AG09309 (cell line): ENCODE results near the gene ATP2C2.

Source experiments
- DNase-seq: peaks from one replicate; pipeline ENCODE4 v3.0.0-alpha.2; 2010; ENCODE audit warnings: low read depth
- H3K4me3 ChIP-seq: 2 replicates; pipeline ENCODE4 v1.5.1; 2011; ENCODE audit warnings: mild to moderate bottlenecking, low read depth, low read length, moderate library complexity; ENCODE audit not compliant: control insufficient read depth
- TF ChIP-seq, protein P1 (sequence below): IDR thresholded peaks from 2 replicates; pipeline ENCODE4 v1.5.1; 2011; ENCODE audit warnings: mild to moderate bottlenecking, low read depth, low read length, inconsistent platforms; ENCODE audit not compliant: insufficient read depth, control insufficient read depth; ENCODE audit errors: missing control alignments

The ATP2C2 gene

GRCh38 chr16:84361546-84361945 is 6.8 kb upstream of the ATP2C2 start:
- H3K4me3 ChIP-seq, result no peak overlapping the region
- TF ChIP-seq, protein P1, sequence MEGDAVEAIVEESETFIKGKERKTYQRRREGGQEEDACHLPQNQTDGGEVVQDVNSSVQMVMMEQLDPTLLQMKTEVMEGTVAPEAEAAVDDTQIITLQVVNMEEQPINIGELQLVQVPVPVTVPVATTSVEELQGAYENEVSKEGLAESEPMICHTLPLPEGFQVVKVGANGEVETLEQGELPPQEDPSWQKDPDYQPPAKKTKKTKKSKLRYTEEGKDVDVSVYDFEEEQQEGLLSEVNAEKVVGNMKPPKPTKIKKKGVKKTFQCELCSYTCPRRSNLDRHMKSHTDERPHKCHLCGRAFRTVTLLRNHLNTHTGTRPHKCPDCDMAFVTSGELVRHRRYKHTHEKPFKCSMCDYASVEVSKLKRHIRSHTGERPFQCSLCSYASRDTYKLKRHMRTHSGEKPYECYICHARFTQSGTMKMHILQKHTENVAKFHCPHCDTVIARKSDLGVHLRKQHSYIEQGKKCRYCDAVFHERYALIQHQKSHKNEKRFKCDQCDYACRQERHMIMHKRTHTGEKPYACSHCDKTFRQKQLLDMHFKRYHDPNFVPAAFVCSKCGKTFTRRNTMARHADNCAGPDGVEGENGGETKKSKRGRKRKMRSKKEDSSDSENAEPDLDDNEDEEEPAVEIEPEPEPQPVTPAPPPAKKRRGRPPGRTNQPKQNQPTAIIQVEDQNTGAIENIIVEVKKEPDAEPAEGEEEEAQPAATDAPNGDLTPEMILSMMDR, result no peak
- no peak for DNase-seq

- no peak overlapping the region for H3K4me3 ChIP-seq
- no peak for DNase-seq
- TF ChIP-seq, protein P1, result no peak
Measured at GRCh38 chr16:84362471-84362941, 5.8 kb upstream of the ATP2C2 start.

DNA sequence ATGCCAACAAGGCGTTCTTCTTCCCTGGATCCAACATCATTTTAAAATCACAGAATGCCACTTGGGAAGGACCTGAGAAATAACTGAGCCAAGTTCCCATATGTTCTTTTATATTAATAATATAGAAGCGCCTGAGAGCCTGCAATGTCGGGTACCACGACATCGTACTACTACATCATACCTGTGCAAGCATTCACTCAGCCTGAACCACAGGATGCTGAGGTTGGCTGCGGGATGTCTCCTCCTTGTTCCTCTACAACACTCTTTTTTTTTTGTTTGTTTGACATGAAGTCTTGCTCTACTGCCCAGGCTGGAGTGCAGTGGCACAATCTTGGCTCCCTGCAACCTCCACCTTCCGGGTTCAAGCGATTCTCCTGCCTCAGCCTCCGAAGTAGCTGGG is 2.1 kb upstream of the ATP2C2 start:
- DNase-seq, result no peak
- no peak overlapping the region for H3K4me3 ChIP-seq
- TF ChIP-seq, protein P1, result no peak

GRCh38 chr16:84367297-84367680 is 1.0 kb upstream of the ATP2C2 start:
- DNase-seq, result no peak
- TF ChIP-seq, protein P1, result no peak
- H3K4me3 ChIP-seq, result no peak overlapping the region

DNA sequence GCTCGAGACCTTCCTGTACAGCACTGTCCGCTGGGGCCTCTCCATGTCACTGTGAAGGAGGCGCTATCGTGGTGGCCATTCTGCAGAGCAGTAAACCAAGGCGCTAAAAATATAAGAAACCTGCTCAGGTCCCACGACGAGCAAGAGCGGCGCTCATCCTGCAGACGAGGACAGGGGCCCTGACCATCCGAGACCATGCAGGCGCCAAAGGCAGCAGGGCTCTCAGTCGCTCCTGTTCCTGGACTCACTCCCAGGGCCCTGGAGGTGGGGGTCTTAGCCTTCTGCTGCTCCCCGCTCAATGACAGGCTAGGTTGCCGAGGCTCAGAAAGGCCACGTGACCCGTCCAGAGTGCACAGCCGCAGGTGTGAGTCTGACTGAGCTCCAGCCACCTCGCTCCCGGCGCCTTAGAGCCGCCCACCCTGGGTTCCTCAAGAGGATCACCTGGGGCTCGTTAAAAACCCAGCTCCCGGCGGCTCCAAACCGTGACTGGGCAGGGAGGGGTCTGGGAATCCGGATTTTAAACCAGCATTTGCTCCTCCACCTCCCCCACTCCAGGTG is 509 bp upstream of the ATP2C2 start:
- TF ChIP-seq, protein P1, result no peak
- H3K4me3 ChIP-seq, result no peak overlapping the region
- DNase-seq, result no peak

- H3K4me3 ChIP-seq, result no peak overlapping the region
- TF ChIP-seq, protein P1, result no peak
- no peak for DNase-seq
Measured at GRCh38 chr16:84369105-84369504, 767 bp downstream of the ATP2C2 start.
